Endothelial cell of umbilical vein (primary cell): ENCODE measurements around the gene BIRC5. TPM values are rescaled to one million over a fixed set of nuclear protein-coding genes. Genes with fewer than 3 reads are reported as not detected.

ENCODE experiments used
- BruUV-seq: library from RNA; stranded (reverse); fragments of 400-500 nt; replicated peaks from 2 replicates; lab custom pipeline; 2021; lab: Mats Ljungman, UMichigan
- CTCF ChIA-PET: fragments of 300-600, 350-600 bp; sonication (Branson Sonifier 250); formaldehyde crosslinking; loops from one replicate; lab custom pipeline; 2021; ENCODE audit warnings: antibody characterized with exemption, inconsistent platforms; lab: Charles Lee
- POLR2A ChIA-PET: fragments of 300-600, 350-600 bp; sonication (Branson Sonifier 250); formaldehyde crosslinking; loops from one replicate; lab custom pipeline; 2021; ENCODE audit warnings: antibody characterized with exemption, inconsistent platforms; lab: Charles Lee
- DNase-seq: peaks from one replicate; pipeline ENCODE4 v3.0.0-alpha.2; 2011; ENCODE audit warnings: low read depth, low spot score
- FAIRE-seq: peaks from 2 replicates; lab custom pipeline; 2011; peaks lifted over from hg19 to GRCh38; lab: Jason Lieb, UNC
- H2AFZ ChIP-seq: 2 replicates; pipeline ENCODE4 v1.6.0; 2012; ENCODE audit warnings: low read depth, low read length, control low read depth, inconsistent platforms
- H3K27ac ChIP-seq: 2 replicates; pipeline ENCODE4 v1.5.1; 2011; ENCODE audit warnings: low read depth, mild to moderate bottlenecking, control low read depth, low read length, moderate library complexity; ENCODE audit not compliant: insufficient read depth
- H3K27me3 ChIP-seq, 2 experiments: 2 replicates each; pipeline versions ENCODE4 v1.6.0 to v1.6.1; 2011; ENCODE audit warnings: low read length in 2 of 2, mixed read lengths in 1 of 2; ENCODE audit not compliant: control insufficient read depth in 2 of 2, insufficient read depth in 2 of 2
- H3K36me3 ChIP-seq, 2 experiments: 2 replicates in 1 of 2; 3 replicates in 1 of 2; pipeline ENCODE4 v1.5.1; 2011; ENCODE audit warnings: low read length in 2 of 2, mild to moderate bottlenecking in 1 of 2, moderate library complexity in 1 of 2; ENCODE audit not compliant: control insufficient read depth in 2 of 2, insufficient read depth in 2 of 2; ENCODE audit errors: extremely low read depth in 1 of 2
- H3K4me1 ChIP-seq: 3 replicates; pipeline ENCODE4 v1.5.1; 2011; ENCODE audit warnings: mild to moderate bottlenecking, low read length; ENCODE audit not compliant: control insufficient read depth, insufficient read depth; ENCODE audit errors: extremely low read depth
- H3K4me2 ChIP-seq: 2 replicates; pipeline ENCODE4 v1.6.1; 2011; ENCODE audit warnings: low read length, control low read depth, mixed read lengths; ENCODE audit not compliant: insufficient read depth
- H3K4me3 ChIP-seq, 3 experiments: fragments of 200-600 bp in 1 of 3; sonication (generic), shearing (Covaris generic) in 1 of 3; replicated peaks in 1 of 3; 2 replicates each; pipeline ENCODE4 v1.5.1; 2011 to 2016; ENCODE audit warnings: control low read depth in 3 of 3, low read length in 3 of 3, mild to moderate bottlenecking in 2 of 3, inconsistent platforms in 1 of 3, low read depth in 1 of 3, moderate library complexity in 1 of 3; ENCODE audit not compliant: insufficient read depth in 1 of 3
- H3K79me2 ChIP-seq: 2 replicates; pipeline ENCODE4 v1.6.0; 2012; ENCODE audit warnings: low read length, inconsistent platforms; ENCODE audit not compliant: control insufficient read depth, insufficient read depth
- H3K9ac ChIP-seq: replicated peaks from 2 replicates; pipeline ENCODE3; 2011; ENCODE audit warnings: low read length, control low read depth; ENCODE audit not compliant: insufficient read depth; ENCODE audit errors: extremely low read depth
- H3K9me1 ChIP-seq: replicated peaks from 3 replicates; pipeline ENCODE4 v1.6.0; 2011; ENCODE audit warnings: mild to moderate bottlenecking, low read length; ENCODE audit not compliant: control insufficient read depth, insufficient read depth; ENCODE audit errors: extremely low read depth
- H3K9me3 ChIP-seq: replicated peaks from 2 replicates; pipeline ENCODE4 v1.5.1; 2012; ENCODE audit warnings: low read length, inconsistent platforms; ENCODE audit not compliant: control insufficient read depth, insufficient read depth
- H4K20me1 ChIP-seq: replicated peaks from 2 replicates; pipeline ENCODE3; 2011; ENCODE audit warnings: mild to moderate bottlenecking, low read length; ENCODE audit not compliant: control insufficient read depth, insufficient read depth; ENCODE audit errors: extremely low read depth
- CTCF ChIP-seq, 2 donors: IDR thresholded peaks; 1 replicate in 1 of 2; 2 replicates in 1 of 2; pipeline ENCODE4 v1.5.1; 2011; ENCODE audit warnings: low read length in 2 of 2, mild to moderate bottlenecking in 2 of 2, moderate library complexity in 2 of 2, control low read depth in 1 of 2, inconsistent platforms in 1 of 2, low read depth in 1 of 2; ENCODE audit not compliant: insufficient read depth in 1 of 2; ENCODE audit errors: extremely low read depth in 1 of 2
- EZH2 ChIP-seq: IDR thresholded peaks from 2 replicates; pipeline ENCODE4 v1.6.1; 2012; ENCODE audit warnings: borderline replicate concordance, low read depth, mild to moderate bottlenecking, moderate library complexity, low read length, inconsistent platforms; ENCODE audit not compliant: severe bottlenecking
- FOS ChIP-seq: IDR thresholded peaks from 2 replicates; pipeline ENCODE4 v1.6.1; 2011; ENCODE audit warnings: mild to moderate bottlenecking, low read length, moderate library complexity, borderline replicate concordance; ENCODE audit not compliant: insufficient read depth
- GATA2 ChIP-seq: IDR thresholded peaks from 2 replicates; pipeline ENCODE4 v1.7.0; 2011; ENCODE audit warnings: low read depth, mild to moderate bottlenecking, moderate library complexity, mixed read lengths, low read length; ENCODE audit not compliant: insufficient read length, insufficient read depth
- JUN ChIP-seq: IDR thresholded peaks from 2 replicates; pipeline ENCODE4 v1.6.1; 2011; ENCODE audit warnings: borderline replicate concordance, low read depth; ENCODE audit not compliant: insufficient read length, insufficient read depth
- MYC ChIP-seq: IDR thresholded peaks from one replicate; pipeline ENCODE4 v1.6.1; 2011; ENCODE audit warnings: mild to moderate bottlenecking, low read depth, low read length
- POLR2A ChIP-seq: IDR thresholded peaks from 2 replicates; pipeline ENCODE4 v1.6.1; 2012; ENCODE audit warnings: low read depth, mild to moderate bottlenecking, control low read depth, low read length
- POLR2AphosphoS5 ChIP-seq: IDR thresholded peaks from 2 replicates; pipeline ENCODE4 v1.6.1; 2012; ENCODE audit warnings: low read depth, mild to moderate bottlenecking, control low read depth, low read length, moderate library complexity; ENCODE audit not compliant: insufficient read depth
- dilution Hi-C: fragments of 300-500 bp; cut with MboI; formaldehyde crosslinking; loops from one replicate; pipeline ENCODE4 v1.15.0; 2019; ENCODE audit warnings: low sequenced_read_pairs; ENCODE audit not compliant: extremely low pct_ligation_motif_present
- intact Hi-C: fragments of 100-400 bp; cut with micrococcal nuclease; formaldehyde crosslinking; loops from one replicate; pipeline ENCODE4 v1.10.0; 2022
- polyA plus RNA-seq, 4 experiments: library from polyadenylated mRNA; depleted of rRNA in 3 of 4; stranded (reverse) in 3 of 4; unstranded in 1 of 4; fragments of >200 nt; gene quantifications; 2 replicates each; pipeline versions ENCODE4 v1.2.1 to v1.2.3, GENCODE V29; 2011 to 2012; ENCODE audit warnings: missing spikeins in 1 of 4
- total RNA-seq: library from RNA; stranded (reverse); gene quantifications from 2 replicates; pipeline ENCODE4 v1.2.3, GENCODE V29; 2021
- TF ChIP-seq, protein P1 (sequence below): IDR thresholded peaks from 2 replicates; pipeline ENCODE4 v1.6.1; 2011; ENCODE audit not compliant: insufficient read depth, insufficient read length

Gene BIRC5
- total and polyA plus RNA-seq, 2 donors (not counting 3 experiments of a cell fraction or from before 2014, with no cell fraction given), result 32.8 to 74.6 TPM

- peak; percentile 46 for DNase-seq
- intact Hi-C loops (loop anchor here (2.0 to 5.0 kb wide), 2 partner anchors 28 to 37 kb away; partner anchors contain the start of gene TMC8), dilution Hi-C loops (no loop called here)
- H3K9me3 ChIP-seq, result no peaks in the 10 kb centered on the region
- peak overlapping the region; percentile 53 for H2AFZ ChIP-seq
- no peaks in the 10 kb centered on the region for H3K27me3 ChIP-seq
- H3K4me2 ChIP-seq, result peak overlapping the region; percentile 59
- peaks cover 0 to 6% of the 10 kb centered on the region in 2 experiments for H3K36me3 ChIP-seq
- H3K79me2 ChIP-seq, result no peaks in the 10 kb centered on the region
- peak overlapping the region; percentile 24 to 74 (median 74) for H3K4me3 ChIP-seq
- H3K4me1 ChIP-seq, result peaks cover 2% of the 10 kb centered on the region
- no peaks in the 10 kb centered on the region for H4K20me1 ChIP-seq
- H3K27ac ChIP-seq, result no peak overlapping the region
- TF ChIP-seq CTCF (IDR thresholded peaks at IDR 0.05; ENCODE audit: extremely low read depth in 1 of 2, insufficient read depth in 1 of 2, low read depth in 1 of 2, low read length in 2 of 2) (no peak), MYC (no peak), JUN (no peak), FOS (no peak), POLR2A (no peak), EZH2 (no peak), GATA2 (no peak), POLR2AphosphoS5 (no peak)
- TF ChIP-seq, protein P1, sequence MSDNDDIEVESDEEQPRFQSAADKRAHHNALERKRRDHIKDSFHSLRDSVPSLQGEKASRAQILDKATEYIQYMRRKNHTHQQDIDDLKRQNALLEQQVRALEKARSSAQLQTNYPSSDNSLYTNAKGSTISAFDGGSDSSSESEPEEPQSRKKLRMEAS, result no peak
- peak; percentile 66 for FAIRE-seq
- no TSS peak for BruUV-seq
- peak overlapping the region; percentile 56 for H3K9ac ChIP-seq
- no peaks in the 10 kb centered on the region for H3K9me1 ChIP-seq
- ChIA-PET POLR2A (interaction anchor here (0.6 to 1.0 kb wide), 3 partner anchors 18 to 211 kb away, joined by 3 to 6 read pairs (median 5); partner anchors contain the start of genes AFMID, TK1 and TNRC6C), CTCF (interaction anchor here (0.6 to 1.8 kb wide), 8 partner anchors 9 to 84 kb away, joined by 3 to 8 read pairs (median 4); no protein-coding TSS in a partner anchor)
These were observed 44.9 kb upstream of the BIRC5 start for GRCh38 chr17:78168903-78169793.
